Measurements from ENCODE around the gene C3. TPM values are rescaled to one million over a fixed set of nuclear protein-coding genes. Genes with fewer than 3 reads are reported as not detected.
"Not testable (repeated sequence)": the region's sequence is repeated elsewhere in the genome, so short reads cannot be mapped to it uniquely, and the experiment has no call there.

The C3 gene
- total and polyA plus RNA-seq, 2 donors: 38.9 to 1,354 TPM

GRCh38 chr19:6656390-6656789 is 64.1 kb downstream of the C3 start:
- H3K36me3 ChIP-seq (ENCODE audit: insufficient read depth); H3K4me1 ChIP-seq (ENCODE audit: insufficient read depth); H3K27ac ChIP-seq (ENCODE audit: low read depth); DNase-seq (ENCODE audit: extremely low spot score); H3K4me3 ChIP-seq (ENCODE audit: low read depth, low read length): not testable (repeated sequence)
- 39% methylated on average over 9 of the region's 9 CpGs for WGBS

- no peaks in the 10 kb centered on the region for H3K4me1 ChIP-seq (ENCODE audit: insufficient read depth)
- WGBS: 65% methylated on average over 15 of the region's 15 CpGs
- H3K27ac ChIP-seq (ENCODE audit: low read depth): no peak overlapping the region
- no peaks in the 10 kb centered on the region for H3K36me3 ChIP-seq (ENCODE audit: insufficient read depth)
- H3K4me3 ChIP-seq (ENCODE audit: low read depth, low read length): no peak overlapping the region
- DNase-seq (ENCODE audit: extremely low spot score): no peak
Measured at GRCh38 chr19:6654347-6655310, 65.8 kb downstream of the C3 start.

GRCh38 chr19:6652805-6653094 is 67.7 kb downstream of the C3 start:
- 17% methylated on average over 1 of the region's 1 CpG for WGBS
- DNase-seq (ENCODE audit: extremely low spot score): no peak
- Histone ChIP-seq H3K36me3 (ENCODE audit: insufficient read depth) (no peaks in the 10 kb centered on the region), H3K4me3 (ENCODE audit: low read depth, low read length) (no peak overlapping the region), H3K4me1 (ENCODE audit: insufficient read depth) (no peaks in the 10 kb centered on the region), H3K27ac (ENCODE audit: low read depth) (no peak overlapping the region)

GRCh38 chr19:6651965-6652804 is 68.3 kb downstream of the C3 start:
- Histone ChIP-seq H3K4me1 (ENCODE audit: insufficient read depth) (no peaks in the 10 kb centered on the region), H3K4me3 (ENCODE audit: low read depth, low read length) (no peak overlapping the region), H3K36me3 (ENCODE audit: insufficient read depth) (no peaks in the 10 kb centered on the region), H3K27ac (ENCODE audit: low read depth) (no peak overlapping the region)
- WGBS: 84% methylated on average over 6 of the region's 6 CpGs
- DNase-seq (ENCODE audit: extremely low spot score): no peak

GRCh38 chr19:6649185-6649584 is 71.3 kb downstream of the C3 start:
- WGBS: 35% methylated on average over 2 of the region's 2 CpGs
- H3K4me3 ChIP-seq (ENCODE audit: low read depth, low read length): no peak overlapping the region
- H3K27ac ChIP-seq (ENCODE audit: low read depth): no peak overlapping the region
- no peaks in the 10 kb centered on the region for H3K36me3 ChIP-seq (ENCODE audit: insufficient read depth)
- no peak for DNase-seq (ENCODE audit: extremely low spot score)
- no peaks in the 10 kb centered on the region for H3K4me1 ChIP-seq (ENCODE audit: insufficient read depth)

GRCh38 chr19:6648141-6648715 is 72.2 kb downstream of the C3 start:
- WGBS: 68% methylated on average over 9 of the region's 9 CpGs
- DNase-seq (ENCODE audit: extremely low spot score): no peak
- H3K4me1 ChIP-seq (ENCODE audit: insufficient read depth): no peaks in the 10 kb centered on the region
- no peak overlapping the region for H3K27ac ChIP-seq (ENCODE audit: low read depth)
- H3K36me3 ChIP-seq (ENCODE audit: insufficient read depth): no peaks in the 10 kb centered on the region
- H3K4me3 ChIP-seq (ENCODE audit: low read depth, low read length): no peak overlapping the region

GRCh38 chr19:6644796-6645195 is 75.7 kb downstream of the C3 start:
- no peaks in the 10 kb centered on the region for H3K36me3 ChIP-seq (ENCODE audit: insufficient read depth)
- H3K4me1 ChIP-seq (ENCODE audit: insufficient read depth): no peaks in the 10 kb centered on the region
- no peak overlapping the region for H3K27ac ChIP-seq (ENCODE audit: low read depth)
- 95% methylated on average over 5 of the region's 5 CpGs for WGBS
- no peak for DNase-seq (ENCODE audit: extremely low spot score)
- H3K4me3 ChIP-seq (ENCODE audit: low read depth, low read length): no peak overlapping the region

- DNase-seq (ENCODE audit: extremely low spot score); H3K4me1 ChIP-seq (ENCODE audit: insufficient read depth); H3K36me3 ChIP-seq (ENCODE audit: insufficient read depth); H3K27ac ChIP-seq (ENCODE audit: low read depth); H3K4me3 ChIP-seq (ENCODE audit: low read depth, low read length): not testable (repeated sequence)
- WGBS: 75% methylated on average over 9 of the region's 9 CpGs
Measured at GRCh38 chr19:6640333-6640732, 80.1 kb downstream of the C3 start.

GRCh38 chr19:6639439-6639838 is 81.0 kb downstream of the C3 start:
- WGBS: 73% methylated on average over 4 of the region's 4 CpGs
- H3K36me3 ChIP-seq (ENCODE audit: insufficient read depth): no peaks in the 10 kb centered on the region
- H3K4me1 ChIP-seq (ENCODE audit: insufficient read depth): no peaks in the 10 kb centered on the region
- H3K4me3 ChIP-seq (ENCODE audit: low read depth, low read length): no peak overlapping the region
- no peak overlapping the region for H3K27ac ChIP-seq (ENCODE audit: low read depth)
- no peak for DNase-seq (ENCODE audit: extremely low spot score)

GRCh38 chr19:6633456-6633813 is 87.0 kb downstream of the C3 start:
- H3K4me3 ChIP-seq (ENCODE audit: low read depth, low read length); H3K27ac ChIP-seq (ENCODE audit: low read depth); DNase-seq (ENCODE audit: extremely low spot score); H3K4me1 ChIP-seq (ENCODE audit: insufficient read depth); H3K36me3 ChIP-seq (ENCODE audit: insufficient read depth): not testable (repeated sequence)
- 87% methylated on average over 4 of the region's 4 CpGs for WGBS

GRCh38 chr19:6632747-6633455 is 87.5 kb downstream of the C3 start:
- H3K27ac ChIP-seq (ENCODE audit: low read depth); DNase-seq (ENCODE audit: extremely low spot score); H3K4me3 ChIP-seq (ENCODE audit: low read depth, low read length); H3K36me3 ChIP-seq (ENCODE audit: insufficient read depth); H3K4me1 ChIP-seq (ENCODE audit: insufficient read depth): not testable (repeated sequence)
- 53% methylated on average over 26 of the region's 26 CpGs for WGBS

- H3K4me1 ChIP-seq (ENCODE audit: insufficient read depth): no peaks in the 10 kb centered on the region
- H3K4me3 ChIP-seq (ENCODE audit: low read depth, low read length): no peak overlapping the region
- no peak overlapping the region for H3K27ac ChIP-seq (ENCODE audit: low read depth)
- 43% methylated on average over 12 of the region's 12 CpGs for WGBS
- peak; percentile 7 for DNase-seq (ENCODE audit: extremely low spot score)
- no peaks in the 10 kb centered on the region for H3K36me3 ChIP-seq (ENCODE audit: insufficient read depth)
Measured at GRCh38 chr19:6632002-6632621, 88.3 kb downstream of the C3 start.

Measured in urinary bladder (tissue), 4 donors.